ENCODE results near the gene KCNQ5. TPM values are rescaled to one million over a fixed set of nuclear protein-coding genes. Genes with fewer than 3 reads are reported as not detected.

The KCNQ5 gene
- total and polyA plus RNA-seq, 10 of the 15 experiments (the other 5 are each of a cell fraction or from before 2014, with no cell fraction given): 0.60 to 16.2 (median 3.2) TPM

DNA sequence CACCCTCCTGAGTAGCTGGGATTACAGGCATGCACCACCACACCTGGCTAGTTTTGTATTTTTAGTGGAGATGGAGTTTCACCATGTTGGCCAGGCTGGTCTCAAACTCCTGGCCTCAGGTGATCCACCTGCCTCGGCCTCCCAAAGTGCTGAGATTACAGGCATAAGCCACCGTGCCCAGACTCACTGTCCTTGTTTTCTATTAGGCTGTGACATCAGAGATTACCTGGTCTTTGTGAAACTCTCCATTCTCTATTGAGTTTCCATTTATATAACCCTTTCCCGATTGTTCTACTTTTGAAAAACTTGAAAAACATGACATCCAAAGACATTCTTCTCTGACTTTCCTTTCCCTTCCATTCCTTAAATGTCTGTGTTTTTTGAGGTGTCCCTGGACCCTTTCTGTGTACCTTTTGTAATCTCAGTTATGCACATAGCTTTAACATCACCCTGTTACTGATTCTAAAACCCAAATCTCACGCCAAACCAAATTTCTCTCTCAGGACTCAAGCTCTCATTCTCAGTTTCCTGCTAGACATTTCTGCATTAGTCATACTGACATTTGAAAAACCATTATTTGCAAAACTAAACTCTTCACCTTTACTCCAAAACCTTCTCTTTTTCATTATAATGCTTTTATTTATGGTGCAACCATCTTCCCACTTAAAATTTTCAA, 466.4 kb downstream of the KCNQ5 start (continued):
- no peak for TF ChIP-seq USF1 (IDR thresholded peaks at IDR 0.05; ENCODE audit: borderline replicate concordance, extremely low read length, insufficient read depth, low read depth, low read length)
- no peak for TF ChIP-seq BCL11A (IDR thresholded peaks at IDR 0.05; ENCODE audit: low read depth, low read length)
- no peak for TF ChIP-seq YY1 (IDR thresholded peaks at IDR 0.05; ENCODE audit: low read depth, low read length)
- no peak for TF ChIP-seq BCLAF1 (IDR thresholded peaks at IDR 0.05)
- TF ChIP-seq SPI1 (IDR thresholded peaks at IDR 0.05; ENCODE audit: borderline replicate concordance, insufficient read depth, low read depth, low read length): no peak
- no peak for TF ChIP-seq RFX5 (IDR thresholded peaks at IDR 0.05; ENCODE audit: low read depth, low read length)
- no peak for TF ChIP-seq SP1 (IDR thresholded peaks at IDR 0.05; ENCODE audit: low read depth, low read length)
- TF ChIP-seq ZSCAN29 (IDR thresholded peaks at IDR 0.05): no peak
- no peak for TF ChIP-seq ZNF207 (IDR thresholded peaks at IDR 0.05; ENCODE audit: borderline replicate concordance)
- TF ChIP-seq, protein P1, sequence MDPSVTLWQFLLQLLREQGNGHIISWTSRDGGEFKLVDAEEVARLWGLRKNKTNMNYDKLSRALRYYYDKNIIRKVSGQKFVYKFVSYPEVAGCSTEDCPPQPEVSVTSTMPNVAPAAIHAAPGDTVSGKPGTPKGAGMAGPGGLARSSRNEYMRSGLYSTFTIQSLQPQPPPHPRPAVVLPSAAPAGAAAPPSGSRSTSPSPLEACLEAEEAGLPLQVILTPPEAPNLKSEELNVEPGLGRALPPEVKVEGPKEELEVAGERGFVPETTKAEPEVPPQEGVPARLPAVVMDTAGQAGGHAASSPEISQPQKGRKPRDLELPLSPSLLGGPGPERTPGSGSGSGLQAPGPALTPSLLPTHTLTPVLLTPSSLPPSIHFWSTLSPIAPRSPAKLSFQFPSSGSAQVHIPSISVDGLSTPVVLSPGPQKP (IDR thresholded peaks at IDR 0.05; ENCODE audit: low read depth, low read length): no peak
- TF ChIP-seq BMI1 (IDR thresholded peaks at IDR 0.05; ENCODE audit: borderline replicate concordance): no peak
- TF ChIP-seq RAD51 (IDR thresholded peaks at IDR 0.05): no peak
- no peak for TF ChIP-seq SUPT20H (IDR thresholded peaks at IDR 0.05; ENCODE audit: borderline replicate concordance, control insufficient read depth, low read depth, low read length)
- TF ChIP-seq E4F1 (IDR thresholded peaks at IDR 0.05; ENCODE audit: borderline replicate concordance, partially characterized antibody): no peak
- no peak for TF ChIP-seq BACH1 (IDR thresholded peaks at IDR 0.05; ENCODE audit: borderline replicate concordance)
- TF ChIP-seq IKZF2 (IDR thresholded peaks at IDR 0.05): peak in 1 of 2 experiments; percentile 54; a peak in 2 of 4 replicates
- TF ChIP-seq SIN3A (IDR thresholded peaks at IDR 0.05; ENCODE audit: low read depth, low read length): no peak
- TF ChIP-seq NFXL1 (IDR thresholded peaks at IDR 0.05; ENCODE audit: borderline replicate concordance): no peak
- no peak for TF ChIP-seq RELA (IDR thresholded peaks at IDR 0.05; ENCODE audit: borderline replicate concordance, partially characterized antibody)
- no peak for TF ChIP-seq IKZF1 (conservative IDR thresholded peaks at IDR 0.05)
- TF ChIP-seq CBFB (IDR thresholded peaks at IDR 0.05; ENCODE audit: low read depth): no peak
- TF ChIP-seq CHD1 (IDR thresholded peaks at IDR 0.05; ENCODE audit: low read depth, low read length): no peak
- TF ChIP-seq NFYA (IDR thresholded peaks at IDR 0.05; ENCODE audit: borderline replicate concordance, low read depth, low read length): no peak
- no peak for TF ChIP-seq TCF3 (IDR thresholded peaks at IDR 0.05; ENCODE audit: borderline replicate concordance, insufficient read depth, low read depth, low read length)
- 0 out of 2 replicates have a peak, but pooled peaks have one; percentile 27 for TF ChIP-seq IRF4 (IDR thresholded peaks at IDR 0.05; ENCODE audit: low read depth, low read length)

Measured in GM12878 (cell line).